HEK293 (cell line): ENCODE measurements around the gene IFI6.
A peak's percentile ranks its signal among the peaks of the same experiment; 100 is the strongest.

Source experiments
- ATF2 ChIP-seq: fragments of 450-650 bp; formaldehyde crosslinking; IDR thresholded peaks from 2 replicates; pipeline ENCODE4 v1.5.1; 2016; ENCODE audit warnings: missing biosample characterization, missing genetic modification characterization, low read depth
- BCL11A ChIP-seq: fragments of 450-650 bp; formaldehyde crosslinking; IDR thresholded peaks from 2 replicates; pipeline ENCODE4 v1.5.1; 2016; ENCODE audit warnings: low read depth, missing biosample characterization, missing genetic modification characterization
- BCL6B ChIP-seq: fragments of 450-650 bp; formaldehyde crosslinking; IDR thresholded peaks from 2 replicates; pipeline ENCODE4 v1.5.1; 2017; ENCODE audit warnings: missing biosample characterization, missing genetic modification characterization
- KLF8 ChIP-seq: fragments of 450-650 bp; formaldehyde crosslinking; IDR thresholded peaks from 2 replicates; pipeline ENCODE4 v1.5.1; 2016; ENCODE audit warnings: missing biosample characterization, missing genetic modification characterization
- PATZ1 ChIP-seq: fragments of 450-650 bp; formaldehyde crosslinking; IDR thresholded peaks from 2 replicates; pipeline ENCODE4 v1.5.1; 2016; ENCODE audit warnings: missing biosample characterization, missing genetic modification characterization
- PBX3 ChIP-seq: sonication (generic); formaldehyde crosslinking; IDR thresholded peaks from 2 replicates; pipeline ENCODE4 v1.8.1; 2022; ENCODE audit warnings: mild to moderate bottlenecking, moderate library complexity, missing genetic modification reagents
- PRDM6 ChIP-seq: fragments of 450-650 bp; formaldehyde crosslinking; IDR thresholded peaks from 2 replicates; pipeline ENCODE4 v1.5.1; 2017; ENCODE audit warnings: missing biosample characterization, missing genetic modification characterization
- RBAK ChIP-seq: fragments of 450-650 bp; formaldehyde crosslinking; IDR thresholded peaks from 2 replicates; pipeline ENCODE4 v1.5.1; 2016; ENCODE audit warnings: missing biosample characterization, missing genetic modification characterization
- YY2 ChIP-seq: fragments of 450-650 bp; formaldehyde crosslinking; IDR thresholded peaks from 2 replicates; pipeline ENCODE4 v1.5.1; 2016; ENCODE audit warnings: missing biosample characterization, missing genetic modification characterization
- ZNF148 ChIP-seq: fragments of 450-650 bp; formaldehyde crosslinking; IDR thresholded peaks from 2 replicates; pipeline ENCODE4 v1.5.0; 2017; ENCODE audit warnings: missing biosample characterization, missing genetic modification characterization, borderline replicate concordance
- ZNF18 ChIP-seq: fragments of 450-650 bp; formaldehyde crosslinking; IDR thresholded peaks from 2 replicates; pipeline ENCODE4 v1.5.1; 2016; ENCODE audit warnings: missing biosample characterization, missing genetic modification characterization
- ZNF366 ChIP-seq: fragments of 450-650 bp; formaldehyde crosslinking; conservative IDR thresholded peaks from 2 replicates; pipeline ENCODE4 v1.5.1; 2016; ENCODE audit warnings: missing biosample characterization, missing genetic modification characterization
- ZNF501 ChIP-seq: fragments of 450-650 bp; formaldehyde crosslinking; IDR thresholded peaks from 2 replicates; pipeline ENCODE4 v1.5.1; 2016; ENCODE audit warnings: missing biosample characterization, missing genetic modification characterization
- ZNF518A ChIP-seq: fragments of 450-650 bp; formaldehyde crosslinking; conservative IDR thresholded peaks from 2 replicates; pipeline ENCODE4 v1.5.1; 2016; ENCODE audit warnings: low read depth, missing biosample characterization, missing genetic modification characterization
- ZNF585B ChIP-seq: fragments of 450-650 bp; formaldehyde crosslinking; IDR thresholded peaks from 2 replicates; pipeline ENCODE4 v1.5.1; 2016; ENCODE audit warnings: missing biosample characterization, missing genetic modification characterization
- ZNF596 ChIP-seq: fragments of 450-650 bp; IDR thresholded peaks from 2 replicates; pipeline ENCODE4 v1.5.0; 2018; ENCODE audit warnings: missing biosample characterization, mild to moderate bottlenecking, missing genetic modification characterization, moderate library complexity
- ZNF626 ChIP-seq: fragments of 450-650 bp; sonication (Bioruptor Pico); formaldehyde crosslinking; IDR thresholded peaks from 2 replicates; pipeline ENCODE4 v1.5.1; 2018; ENCODE audit warnings: missing biosample characterization, missing genetic modification characterization, inconsistent platforms
- ZNF776 ChIP-seq: fragments of 450-650 bp; formaldehyde crosslinking; IDR thresholded peaks from 2 replicates; pipeline ENCODE4 v1.5.0; 2017; ENCODE audit warnings: missing biosample characterization, missing genetic modification characterization, borderline replicate concordance
- ZSCAN16 ChIP-seq: fragments of 450-650 bp; formaldehyde crosslinking; IDR thresholded peaks from 2 replicates; pipeline ENCODE4 v1.5.1; 2016; ENCODE audit warnings: missing biosample characterization, missing genetic modification characterization
- ZXDB ChIP-seq: fragments of 450-650 bp; formaldehyde crosslinking; IDR thresholded peaks from 2 replicates; pipeline ENCODE4 v1.5.1; 2016; ENCODE audit warnings: missing biosample characterization, missing genetic modification characterization

The IFI6 gene

GRCh38 chr1:27671964-27672749 is at the start of gene IFI6 (continued):
- no peak for TF ChIP-seq ATF2 (tag by site-specific recombination)
- peak; percentile 54; the same call in 1 of the 2 replicates for TF ChIP-seq KLF8
- TF ChIP-seq ZNF585B: no peak
- no peak for TF ChIP-seq RBAK
- TF ChIP-seq ZNF501: no peak
- TF ChIP-seq ZNF366 (tag by site-specific recombination): peak; percentile 76
- TF ChIP-seq ZNF776: no peak
- TF ChIP-seq PBX3 (CRISPR knock-in tag): no peak
- TF ChIP-seq ZNF148 (tag by site-specific recombination): no peak
- no peak for TF ChIP-seq ZNF626 (tag by site-specific recombination)
- peak; percentile 50; the same call in 1 of the 2 replicates for TF ChIP-seq ZSCAN16 (tag by site-specific recombination)
- no peak for TF ChIP-seq PRDM6
- TF ChIP-seq YY2 (tag by site-specific recombination): no peak
- no peak for TF ChIP-seq ZNF518A
- TF ChIP-seq ZNF596 (tag by site-specific recombination): no peak
- no peak for TF ChIP-seq ZNF18
- TF ChIP-seq ZXDB (tag by site-specific recombination): no peak; the same call in 1 of the 2 replicates
- TF ChIP-seq BCL6B: no peak
- TF ChIP-seq BCL11A (tag by site-specific recombination): no peak
- no peak for TF ChIP-seq PATZ1
